Thoracic aorta (tissue), 2 donors: ENCODE data around the gene KCNA5. TPM values are rescaled to one million over a fixed set of nuclear protein-coding genes. Genes with fewer than 3 reads are reported as not detected.

Experiments
- ATAC-seq: fragments of 150-250 bp; one replicate; pipeline ENCODE4 v1.8.0; 2017; ENCODE audit warnings: low read depth; ENCODE audit not compliant: insufficient number of reproducible peaks, low FRiP score
- DNase-seq: peaks from one replicate; pipeline ENCODE4 v3.0.0-alpha.2; 2020; ENCODE audit warnings: low spot score
- H3K27ac ChIP-seq, 2 donors: fragments of 200-600 bp; sonication (generic); 1 replicate in 1 of 2; 2 replicates in 1 of 2; pipeline ENCODE4 v1.5.1; 2016; ENCODE audit warnings: mild to moderate bottlenecking in 2 of 2, moderate library complexity in 2 of 2
- H3K27me3 ChIP-seq: fragments of 200-600 bp; sonication (generic); replicated peaks from 2 replicates; pipeline ENCODE4 v1.6.0; 2016; ENCODE audit warnings: mild to moderate bottlenecking; ENCODE audit not compliant: insufficient read depth
- H3K36me3 ChIP-seq: fragments of 200-600 bp; sonication (generic); one replicate; pipeline ENCODE4 v1.5.1; 2016
- H3K4me1 ChIP-seq, 2 donors: fragments of 200-600 bp; sonication (generic); 1 replicate in 1 of 2; 2 replicates in 1 of 2; pipeline versions ENCODE4 v1.5.1 to v1.6.0; 2016; ENCODE audit warnings: low read depth in 2 of 2, mild to moderate bottlenecking in 1 of 2; ENCODE audit not compliant: control insufficient read depth in 1 of 2
- H3K4me3 ChIP-seq: fragments of 200-600 bp; sonication (generic); 2 replicates; pipeline ENCODE4 v1.5.1; 2016; ENCODE audit warnings: mild to moderate bottlenecking
- H3K9me3 ChIP-seq: fragments of 200-600 bp; sonication (generic); 2 replicates; pipeline ENCODE4 v1.5.1; 2016
- CTCF ChIP-seq: fragments of 200-600 bp; sonication (generic); IDR thresholded peaks from one replicate; pipeline ENCODE4 v1.5.1; 2019; ENCODE audit warnings: antibody characterized with exemption
- total RNA-seq, 2 donors: library from RNA; depleted of rRNA; stranded (reverse); fragments of >200 nt; gene quantifications; one replicate each; pipeline versions ENCODE4 v1.1.0 to v1.2.3, GENCODE V29; 2016

KCNA5 gene
- total RNA-seq, 2 donors from 2014 or later: 58.8 to 91.7 TPM

DNA sequence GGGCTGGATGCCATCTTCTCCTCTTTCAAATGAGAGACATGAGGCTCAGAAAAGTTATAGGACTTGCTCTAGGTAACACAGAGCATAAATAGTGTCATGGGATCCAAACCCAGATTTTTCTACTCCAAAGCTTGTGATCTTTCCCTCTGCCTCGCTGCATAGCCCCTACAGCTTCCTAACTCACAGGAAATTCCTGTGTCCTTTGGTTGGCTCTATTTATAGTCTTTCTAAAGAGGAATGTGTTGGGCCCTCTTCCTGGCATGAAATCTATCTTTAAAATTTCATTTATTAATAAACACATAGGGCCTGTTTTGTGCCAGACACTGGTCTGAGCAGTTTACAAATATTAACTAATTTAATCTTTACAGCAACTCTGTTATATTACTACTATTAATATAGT, 9.8 kb upstream of the KCNA5 start:
- no peak for DNase-seq
- H3K4me1 ChIP-seq: peaks cover 16 to 17% of the 10 kb centered on the region in 2 donors
- H3K27me3 ChIP-seq: no peaks in the 10 kb centered on the region
- TF ChIP-seq CTCF: no peak
- peak overlapping the region; percentile 68 to 82 for H3K27ac ChIP-seq
- no peak for ATAC-seq
- no peak overlapping the region for H3K4me3 ChIP-seq
- H3K36me3 ChIP-seq: no peaks in the 10 kb centered on the region
- H3K9me3 ChIP-seq: no peaks in the 10 kb centered on the region

- no peak for DNase-seq
- Histone ChIP-seq H3K27me3 (no peaks in the 10 kb centered on the region), H3K9me3 (no peaks in the 10 kb centered on the region), H3K4me3 (no peak overlapping the region), H3K27ac (peak overlapping the region; percentile 68 to 82), H3K4me1 (peaks cover 16 to 17% of the 10 kb centered on the region in 2 donors), H3K36me3 (no peaks in the 10 kb centered on the region)
- TF ChIP-seq CTCF: no peak
- no peak for ATAC-seq
Observed at GRCh38 chr12:5034603-5035002, 9.1 kb upstream of the KCNA5 start.

- H3K4me1 ChIP-seq: peaks cover 16 to 17% of the 10 kb centered on the region in 2 donors
- H3K27me3 ChIP-seq: no peaks in the 10 kb centered on the region
- no peak for ATAC-seq
- DNase-seq: no peak
- no peak overlapping the region for H3K4me3 ChIP-seq
- H3K36me3 ChIP-seq: no peaks in the 10 kb centered on the region
- no peak overlapping the region for H3K27ac ChIP-seq
- H3K9me3 ChIP-seq: no peaks in the 10 kb centered on the region
- TF ChIP-seq CTCF: no peak
Observed at GRCh38 chr12:5035618-5036017, 8.1 kb upstream of the KCNA5 start.

GRCh38 chr12:5036031-5036430, 7.6 kb upstream of the KCNA5 start:
- Histone ChIP-seq H3K9me3 (no peaks in the 10 kb centered on the region), H3K27ac (no peak overlapping the region), H3K36me3 (no peaks in the 10 kb centered on the region), H3K27me3 (no peaks in the 10 kb centered on the region), H3K4me3 (no peak overlapping the region), H3K4me1 (peaks cover 16 to 17% of the 10 kb centered on the region in 2 donors)
- no peak for TF ChIP-seq CTCF
- DNase-seq: no peak
- ATAC-seq: no peak

GRCh38 chr12:5037795-5038357, 5.8 kb upstream of the KCNA5 start:
- no peak for ATAC-seq
- TF ChIP-seq CTCF: no peak
- H3K27ac ChIP-seq: no peak overlapping the region
- DNase-seq: no peak
- peaks cover 16 to 23% of the 10 kb centered on the region in 2 donors for H3K4me1 ChIP-seq
- no peak overlapping the region for H3K4me3 ChIP-seq
- H3K27me3 ChIP-seq: no peaks in the 10 kb centered on the region
- no peaks in the 10 kb centered on the region for H3K9me3 ChIP-seq
- no peaks in the 10 kb centered on the region for H3K36me3 ChIP-seq
